Measurements from ENCODE around the gene CLDN19.

- TF ChIP-seq TEAD4 (IDR thresholded peaks at IDR 0.05; ENCODE audit: low read depth, low read length) (peak; percentile 61; the same call in 1 of the 2 replicates), SIN3A (conservative IDR thresholded peaks at IDR 0.05 in 1 of 2, IDR thresholded peaks at IDR 0.05 in 1 of 2; ENCODE audit: low read depth in 1 of 2, low read length in 2 of 2) (no peak), KDM4A (IDR thresholded peaks at IDR 0.05; ENCODE audit: low read depth, low read length, severe bottlenecking) (no peak), TAF7 (optimal IDR thresholded peaks at IDR 0.05; ENCODE audit: borderline replicate concordance, low read depth, low read length) (no peak), POLR2A (IDR thresholded peaks at IDR 0.05; ENCODE audit: control extremely low read depth in 1 of 2, low read depth in 2 of 2, low read length in 2 of 2) (no peak), ASH2L (IDR thresholded peaks at IDR 0.05; ENCODE audit: low read length) (no peak), JUN (IDR thresholded peaks at IDR 0.05; ENCODE audit: low read depth, low read length) (no peak), EZH2 (IDR thresholded peaks at IDR 0.05; ENCODE audit: low read depth, low read length, severe bottlenecking) (no peak), SP1 (IDR thresholded peaks at IDR 0.05; ENCODE audit: low read depth, low read length) (no peak), RFX5 (IDR thresholded peaks at IDR 0.05; ENCODE audit: borderline replicate concordance, low read depth, low read length) (no peak)
- TF ChIP-seq, protein P1, sequence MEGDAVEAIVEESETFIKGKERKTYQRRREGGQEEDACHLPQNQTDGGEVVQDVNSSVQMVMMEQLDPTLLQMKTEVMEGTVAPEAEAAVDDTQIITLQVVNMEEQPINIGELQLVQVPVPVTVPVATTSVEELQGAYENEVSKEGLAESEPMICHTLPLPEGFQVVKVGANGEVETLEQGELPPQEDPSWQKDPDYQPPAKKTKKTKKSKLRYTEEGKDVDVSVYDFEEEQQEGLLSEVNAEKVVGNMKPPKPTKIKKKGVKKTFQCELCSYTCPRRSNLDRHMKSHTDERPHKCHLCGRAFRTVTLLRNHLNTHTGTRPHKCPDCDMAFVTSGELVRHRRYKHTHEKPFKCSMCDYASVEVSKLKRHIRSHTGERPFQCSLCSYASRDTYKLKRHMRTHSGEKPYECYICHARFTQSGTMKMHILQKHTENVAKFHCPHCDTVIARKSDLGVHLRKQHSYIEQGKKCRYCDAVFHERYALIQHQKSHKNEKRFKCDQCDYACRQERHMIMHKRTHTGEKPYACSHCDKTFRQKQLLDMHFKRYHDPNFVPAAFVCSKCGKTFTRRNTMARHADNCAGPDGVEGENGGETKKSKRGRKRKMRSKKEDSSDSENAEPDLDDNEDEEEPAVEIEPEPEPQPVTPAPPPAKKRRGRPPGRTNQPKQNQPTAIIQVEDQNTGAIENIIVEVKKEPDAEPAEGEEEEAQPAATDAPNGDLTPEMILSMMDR (IDR thresholded peaks at IDR 0.05; ENCODE audit: control extremely low read depth in 1 of 3, insufficient read depth in 1 of 3, low read depth in 1 of 3, low read length in 3 of 3), result no peak
Observed at GRCh38 chr1:42740851-42741580, 980 bp upstream of the CLDN19 start.

Measured in H1 (cell line).